Superior temporal gyrus (tissue), 1 donor: ENCODE data around the gene C5orf24.
"Not testable (repeated sequence)": the region's sequence is repeated elsewhere in the genome, so short reads cannot be mapped to it uniquely, and the experiment has no call there.

Experiments used
- DNase-seq: peaks from one replicate; pipeline ENCODE4 v3.0.0-alpha.2; 2016; ENCODE audit errors: extremely low spot score

C5orf24 gene

GRCh38 chr5:134857401-134857800 lies 11.6 kb downstream of the C5orf24 start:
- DNase-seq = peak; percentile 40

- no peak for DNase-seq
Observed at GRCh38 chr5:134864707-134865106, 18.9 kb downstream of the C5orf24 start.

GRCh38 chr5:134873494-134873893 lies 27.7 kb downstream of the C5orf24 start:
- DNase-seq = no peak

- peak; percentile 92 for DNase-seq
Observed at GRCh38 chr5:134873987-134874830, 28.4 kb downstream of the C5orf24 start, which contains the start of gene TXNDC15. TSS of gene TXNDC15 (plus strand) at chr5:134874371. CDS start at chr5:134874428, 57 bp downstream.

GRCh38 chr5:134874831-134875655 lies 29.3 kb downstream of the C5orf24 start:
- DNase-seq = peak; percentile 87

- DNase-seq = no peak
Observed at GRCh38 chr5:134877159-134877558, 31.4 kb downstream of the C5orf24 start.

- no peak for DNase-seq
Observed at GRCh38 chr5:134878403-134878802, 32.6 kb downstream of the C5orf24 start.

- DNase-seq = no peak
Observed at GRCh38 chr5:134879456-134879855, 33.7 kb downstream of the C5orf24 start.

GRCh38 chr5:134880937-134881336 lies 35.2 kb downstream of the C5orf24 start:
- DNase-seq = not testable (repeated sequence)

- DNase-seq = not testable (repeated sequence)
Observed at GRCh38 chr5:134881711-134882110, 35.9 kb downstream of the C5orf24 start.

GRCh38 chr5:134887593-134888159 lies 41.9 kb downstream of the C5orf24 start:
- no peak for DNase-seq

GRCh38 chr5:134889335-134889734 lies 43.6 kb downstream of the C5orf24 start:
- no peak for DNase-seq

- DNase-seq = no peak
Observed at GRCh38 chr5:134891473-134891872, 45.7 kb downstream of the C5orf24 start.

- no peak for DNase-seq
Observed at GRCh38 chr5:134892282-134892681, 46.5 kb downstream of the C5orf24 start.

- no peak for DNase-seq
Observed at GRCh38 chr5:134892926-134893325, 47.2 kb downstream of the C5orf24 start.

- no peak for DNase-seq
Observed at GRCh38 chr5:134893748-134894505, 48.2 kb downstream of the C5orf24 start.

- DNase-seq = no peak
Observed at GRCh38 chr5:134902071-134902801, 56.5 kb downstream of the C5orf24 start.

- DNase-seq = peak; percentile 87
Observed at GRCh38 chr5:134904610-134905245, 59.0 kb downstream of the C5orf24 start, which contains the start of gene PCBD2. TSS of gene PCBD2 (plus strand) at chr5:134905131. CDS start at chr5:134905140, 9 bp downstream.

GRCh38 chr5:134905246-134905996 lies 59.7 kb downstream of the C5orf24 start:
- peak; percentile 85 for DNase-seq
